Stimulated activated CD8-positive, alpha-beta memory T cell treated with anti-CD3 and anti-CD28 coated beads, Interleukin-12 subunit alpha, Interleukin-12 subunit beta, amount 100 ng/mL, for 4 hours (primary cell): Measurements from ENCODE around the gene IL19.
A peak's percentile ranks its signal among the peaks of the same experiment; 100 is the strongest.

ENCODE experiments used
- DNase-seq: peaks from one replicate; pipeline ENCODE4 v3.0.0-alpha.2; 2020; ENCODE audit warnings: low read depth

Gene IL19

GRCh38 chr1:206800891-206801290 is 30.3 kb downstream of the IL19 start:
- no peak for DNase-seq

- DNase-seq, result no peak
Observed at GRCh38 chr1:206801467-206801866, 30.9 kb downstream of the IL19 start.

GRCh38 chr1:206802401-206802800 is 31.8 kb downstream of the IL19 start:
- DNase-seq, result no peak

GRCh38 chr1:206803221-206803730 is 32.7 kb downstream of the IL19 start:
- DNase-seq, result peak; percentile 50

- DNase-seq, result no peak
Observed at GRCh38 chr1:206804156-206804737, 33.7 kb downstream of the IL19 start.

- no peak for DNase-seq
Observed at GRCh38 chr1:206805357-206805756, 34.8 kb downstream of the IL19 start.

- DNase-seq, result no peak
Observed at GRCh38 chr1:206808615-206809014, 38.0 kb downstream of the IL19 start.

GRCh38 chr1:206809504-206810084 is 39.0 kb downstream of the IL19 start:
- DNase-seq, result no peak

GRCh38 chr1:206812471-206812870 is 41.9 kb downstream of the IL19 start:
- no peak for DNase-seq

GRCh38 chr1:206814716-206815341 is 44.3 kb downstream of the IL19 start:
- DNase-seq, result no peak

- DNase-seq, result no peak
Observed at GRCh38 chr1:206816390-206817287, 46.1 kb downstream of the IL19 start.

GRCh38 chr1:206821493-206821892 is 50.9 kb downstream of the IL19 start:
- no peak for DNase-seq

- DNase-seq, result no peak
Observed at GRCh38 chr1:206823727-206824126, 53.2 kb downstream of the IL19 start.

GRCh38 chr1:206824331-206824730 is 53.8 kb downstream of the IL19 start:
- DNase-seq, result no peak

GRCh38 chr1:206826394-206826793 is 55.8 kb downstream of the IL19 start:
- no peak for DNase-seq

GRCh38 chr1:206828061-206828460 is 57.5 kb downstream of the IL19 start:
- no peak for DNase-seq

GRCh38 chr1:206828765-206829164 is 58.2 kb downstream of the IL19 start:
- no peak for DNase-seq

- no peak for DNase-seq
Observed at GRCh38 chr1:206829282-206829681, 58.7 kb downstream of the IL19 start.

- no peak for DNase-seq
Observed at GRCh38 chr1:206829875-206830274, 59.3 kb downstream of the IL19 start.

- no peak for DNase-seq
Observed at GRCh38 chr1:206831650-206832049, 61.1 kb downstream of the IL19 start.

- no peak for DNase-seq
Observed at GRCh38 chr1:206832352-206832880, 61.8 kb downstream of the IL19 start.

- no peak for DNase-seq
Observed at GRCh38 chr1:206833106-206833680, 62.6 kb downstream of the IL19 start.
